ENCODE data around the gene BRD7.

DNA sequence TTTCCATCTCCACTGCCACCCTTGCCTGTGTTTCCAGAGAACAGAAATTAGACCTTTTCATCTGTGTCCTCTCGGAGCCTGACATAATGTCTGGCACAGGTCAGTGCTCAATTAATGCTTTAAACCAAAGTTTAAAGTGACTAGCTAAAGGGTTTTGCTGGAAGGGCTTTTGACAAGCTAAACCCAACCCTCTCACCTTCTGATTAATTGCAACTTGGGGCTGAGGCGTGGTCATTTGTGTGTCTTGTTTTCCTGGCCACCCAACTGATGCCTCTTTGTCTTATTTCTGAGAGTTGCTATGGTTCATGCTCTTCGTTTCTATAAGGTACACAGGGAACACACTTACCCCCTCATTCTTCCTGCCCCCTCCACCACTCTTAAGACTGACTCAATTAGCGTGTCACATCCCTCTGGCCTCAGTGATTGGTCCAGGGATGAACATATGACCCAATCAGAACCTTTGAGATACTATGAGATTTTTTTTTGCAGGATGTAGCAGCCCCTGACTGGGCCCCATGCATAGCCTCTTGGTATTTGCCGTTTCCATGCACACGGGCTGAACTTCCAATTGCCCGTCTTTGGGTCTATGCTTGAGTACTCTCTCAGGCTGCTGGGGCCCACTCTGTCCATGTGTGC lies 15.8 kb upstream of the BRD7 start:
- no peak for TF ChIP-seq CTCF (conservative IDR thresholded peaks at IDR 0.05; ENCODE audit: low read length)
- no peak for TF ChIP-seq EZH2phosphoT487 (IDR thresholded peaks at IDR 0.05; ENCODE audit: borderline replicate concordance)

Data from Loucy (cell line).